ENCODE measurements around the gene AXL.
"Not testable (repeated sequence)": the region's sequence is repeated elsewhere in the genome, so short reads cannot be mapped to it uniquely, and the experiment has no call there.

The AXL gene

GRCh38 chr19:41206926-41207750 lies 11.9 kb upstream of the AXL start:
- DNase-seq (ENCODE audit: low spot score) = no peak

GRCh38 chr19:41214161-41214560 lies 4.9 kb upstream of the AXL start:
- no peak for DNase-seq (ENCODE audit: low spot score)

DNA sequence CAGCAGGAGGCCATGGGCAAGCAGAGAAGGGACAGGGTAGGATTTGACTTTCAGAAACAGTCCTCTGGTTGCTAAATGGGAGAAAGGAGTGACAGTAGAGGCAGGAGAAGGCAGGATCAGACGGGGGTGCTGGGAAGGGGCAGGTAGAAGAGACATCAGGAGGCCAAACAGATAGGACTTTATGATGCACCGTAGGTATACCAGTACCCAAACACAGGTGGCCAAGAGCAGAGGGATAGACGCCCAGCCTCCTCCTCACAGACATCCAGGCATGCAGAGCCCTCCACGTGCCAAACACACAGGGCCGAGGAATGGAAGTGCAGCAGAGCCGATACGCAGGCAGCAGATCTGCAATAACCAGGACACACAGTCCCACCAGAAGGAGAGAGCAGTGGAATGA lies 1.3 kb upstream of the AXL start:
- no peak for DNase-seq (ENCODE audit: low spot score)

- DNase-seq (ENCODE audit: low spot score) = no peak
These were observed 791 bp upstream of the AXL start for GRCh38 chr19:41218249-41218614.

GRCh38 chr19:41219924-41220567 lies 1.0 kb downstream of the AXL start:
- DNase-seq (ENCODE audit: low spot score) = no peak

DNA sequence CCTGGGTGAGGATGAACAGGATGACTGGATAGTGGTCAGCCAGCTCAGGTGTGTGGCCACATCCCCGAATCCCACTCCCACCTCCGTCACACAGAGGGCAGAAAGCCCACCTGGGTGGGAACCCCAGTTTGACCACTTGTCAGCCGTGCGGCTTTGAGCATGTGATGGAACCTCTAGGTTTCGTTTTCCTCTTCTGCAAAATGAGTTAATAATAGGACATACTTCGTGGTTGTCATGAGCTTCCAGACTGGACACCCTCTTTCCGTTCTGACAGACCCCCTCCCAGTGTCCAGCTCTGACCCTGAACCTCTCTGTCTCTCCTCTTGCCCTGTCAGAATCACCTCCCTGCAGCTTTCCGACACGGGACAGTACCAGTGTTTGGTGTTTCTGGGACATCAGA lies 1.8 kb downstream of the AXL start:
- no peak for DNase-seq (ENCODE audit: low spot score)

DNA sequence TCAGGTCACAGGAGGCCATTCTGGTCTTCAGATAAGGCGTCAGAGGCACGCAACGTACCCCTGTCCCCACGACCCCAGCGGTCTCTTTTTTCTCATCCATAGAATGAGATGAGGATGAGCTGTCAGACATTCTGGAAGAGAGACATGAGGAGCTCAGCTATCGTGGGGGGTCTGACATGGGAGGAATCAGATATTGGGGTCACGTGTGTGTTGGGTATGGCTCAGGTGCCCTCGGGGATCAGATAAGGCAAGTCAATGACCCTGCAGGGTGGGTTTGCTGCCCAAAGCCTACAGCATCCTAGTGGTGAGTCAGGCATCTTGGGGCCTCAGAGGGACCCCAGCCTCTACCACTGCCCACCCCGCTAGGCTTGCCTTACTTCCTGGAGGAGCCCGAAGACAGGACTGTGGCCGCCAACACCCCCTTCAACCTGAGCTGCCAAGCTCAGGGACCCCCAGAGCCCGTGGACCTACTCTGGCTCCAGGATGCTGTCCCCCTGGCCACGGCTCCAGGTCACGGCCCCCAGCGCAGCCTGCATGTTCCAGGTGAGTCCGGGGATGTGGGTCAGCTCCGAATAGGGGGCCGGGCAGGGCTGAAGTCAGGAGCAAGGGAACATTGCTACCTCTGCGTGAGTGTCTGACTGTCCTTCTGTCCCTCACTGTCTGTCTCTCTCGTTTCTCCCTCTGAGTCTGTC lies 2.6 kb downstream of the AXL start:
- no peak for DNase-seq (ENCODE audit: low spot score)

DNA sequence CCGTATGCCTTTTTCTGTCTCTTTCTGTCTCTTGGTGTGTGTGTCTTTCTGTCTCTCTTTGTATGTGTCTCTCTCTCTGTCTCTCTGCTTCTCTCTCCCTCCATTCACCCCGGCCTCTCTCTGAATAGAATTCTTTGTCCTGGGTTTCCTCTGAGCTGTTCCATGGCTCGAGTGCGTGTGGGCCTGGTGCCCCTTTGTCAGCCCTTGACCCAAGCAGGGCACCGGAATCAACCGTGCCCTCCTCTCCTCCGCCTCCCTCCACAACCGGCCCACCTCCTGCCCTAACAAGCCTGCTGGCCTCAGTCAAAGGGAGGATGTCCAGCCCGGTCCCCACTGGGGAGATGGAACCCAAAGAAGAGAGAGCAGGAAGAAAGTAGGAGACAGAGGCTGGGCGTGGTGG lies 3.2 kb downstream of the AXL start:
- DNase-seq (ENCODE audit: low spot score) = no peak

GRCh38 chr19:41223431-41224234 lies 4.6 kb downstream of the AXL start:
- DNase-seq (ENCODE audit: low spot score) = no peak

- DNase-seq (ENCODE audit: low spot score) = no peak
These were observed 5.6 kb downstream of the AXL start for GRCh38 chr19:41224632-41225031.

DNA sequence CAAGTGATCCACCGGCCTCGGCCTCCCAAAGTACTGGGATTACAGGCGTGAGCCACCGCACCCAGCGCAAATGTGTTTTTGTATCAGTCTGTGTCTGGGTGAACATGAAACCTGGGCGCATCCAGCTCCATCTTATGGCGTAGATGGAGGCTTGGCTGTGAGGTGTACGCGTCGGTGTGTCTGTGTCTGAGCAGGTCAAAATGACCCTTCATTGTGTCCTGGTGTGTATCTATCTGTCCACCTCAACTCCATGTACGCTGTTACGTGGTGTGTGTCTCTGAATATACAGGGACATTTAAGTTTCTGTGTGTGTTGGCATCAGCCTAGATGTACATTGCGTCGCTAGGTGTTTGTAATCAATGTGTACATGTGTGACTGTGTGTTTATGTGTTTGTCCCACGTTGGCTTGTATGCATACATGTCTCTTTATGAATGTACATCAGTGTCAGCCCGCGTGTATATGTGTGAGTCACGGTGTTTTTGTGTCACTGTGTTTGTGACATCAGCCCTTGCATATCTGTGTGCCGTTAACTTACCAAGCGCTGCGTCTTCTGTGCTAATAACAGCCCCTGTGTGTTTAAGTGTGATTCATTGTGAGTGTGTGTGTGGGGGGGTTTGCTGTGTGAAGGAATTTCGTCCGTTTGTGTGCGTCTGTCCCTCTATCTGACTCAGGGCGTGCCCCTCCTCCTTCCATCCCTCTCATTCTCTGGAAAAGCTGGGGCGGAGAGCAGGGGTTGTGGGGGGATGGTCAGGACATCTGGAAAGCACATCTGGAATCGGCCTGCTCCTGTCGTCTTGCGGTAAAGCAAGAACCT lies 6.4 kb downstream of the AXL start:
- DNase-seq (ENCODE audit: low spot score) = no peak

- no peak for DNase-seq (ENCODE audit: low spot score)
These were observed 7.2 kb downstream of the AXL start for GRCh38 chr19:41226053-41226873.

- no peak for DNase-seq (ENCODE audit: low spot score)
These were observed 7.9 kb downstream of the AXL start for GRCh38 chr19:41226874-41227390.

DNA sequence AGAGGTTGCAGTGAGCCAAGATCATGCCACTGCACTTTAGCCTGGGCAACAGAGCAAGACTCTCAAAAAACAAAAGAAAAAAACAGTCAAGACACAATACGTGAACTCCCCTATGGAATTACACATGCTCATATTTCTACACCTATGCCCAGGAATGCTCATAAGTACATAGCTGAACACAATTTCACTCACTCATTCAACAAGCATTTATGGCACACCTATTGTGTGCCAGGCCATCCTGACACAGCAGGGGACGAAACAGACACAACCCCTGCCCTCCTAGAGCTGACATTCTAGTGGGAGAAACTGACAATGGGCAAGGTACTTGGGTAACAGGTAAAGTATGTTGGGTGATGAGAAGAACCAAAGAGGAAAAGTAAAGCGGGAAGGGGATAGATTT lies 9.5 kb downstream of the AXL start:
- DNase-seq (ENCODE audit: low spot score) = no peak

DNA sequence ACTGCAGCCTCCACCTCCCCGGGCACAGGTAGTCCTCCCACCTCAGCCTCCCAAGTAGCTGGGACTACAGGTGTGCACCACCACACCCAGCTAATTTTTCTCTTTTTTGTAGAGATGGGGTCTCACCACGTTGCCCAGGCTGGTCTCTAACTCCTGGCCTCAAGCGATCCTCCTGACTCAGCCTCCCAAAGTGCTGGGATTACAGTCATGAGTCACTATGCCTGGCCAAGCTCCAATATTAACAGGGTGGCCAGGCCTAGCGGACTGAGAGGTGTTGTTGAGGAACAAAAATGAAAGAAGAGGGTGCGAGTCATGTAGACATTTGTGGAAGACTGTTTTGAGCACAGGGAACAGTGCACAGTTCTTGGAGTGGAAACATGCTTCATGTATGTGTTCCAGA lies 10.3 kb downstream of the AXL start:
- DNase-seq (ENCODE audit: low spot score) = not testable (repeated sequence)

DNA sequence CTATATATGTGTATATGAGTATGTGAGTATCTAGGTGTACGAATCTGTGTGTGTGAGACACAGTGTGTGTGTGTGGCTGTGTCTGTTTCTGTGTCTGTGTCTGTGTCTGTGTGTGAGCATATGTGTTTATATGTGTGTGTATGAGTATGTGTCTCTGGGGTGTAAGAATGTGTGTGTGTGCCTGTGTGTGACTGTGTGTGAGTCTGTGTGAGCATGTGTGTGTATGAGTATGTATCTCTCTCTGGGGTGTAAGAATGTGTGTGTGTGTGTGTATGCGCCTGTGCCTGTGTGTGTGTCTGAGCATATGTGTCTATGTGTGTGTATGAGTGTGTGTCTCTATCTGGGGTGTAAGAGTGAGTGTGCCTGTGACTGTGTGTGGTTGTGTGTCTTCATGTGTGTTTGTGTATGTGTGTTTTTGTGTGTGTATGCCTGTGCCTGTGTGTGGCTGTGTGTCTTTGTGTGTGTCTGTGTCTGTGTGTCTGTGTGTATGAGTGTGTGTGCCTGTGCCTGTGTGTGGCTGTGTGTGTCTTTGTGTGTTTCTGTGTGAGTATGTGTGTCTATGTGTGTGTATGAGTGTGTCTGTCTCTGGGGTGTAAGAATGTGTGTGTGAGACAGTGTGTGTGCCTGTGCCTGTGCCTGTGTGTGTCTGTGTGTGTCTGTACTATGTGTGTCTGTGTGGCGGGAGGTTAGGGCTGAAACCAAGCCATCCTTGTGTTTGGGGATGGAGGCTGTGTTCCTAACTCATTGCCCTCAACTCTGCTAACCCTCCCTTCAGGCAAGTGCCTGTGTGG lies 11.2 kb downstream of the AXL start:
- no peak for DNase-seq (ENCODE audit: low spot score)

GRCh38 chr19:41232686-41233085 lies 13.7 kb downstream of the AXL start:
- no peak for DNase-seq (ENCODE audit: low spot score)

DNA sequence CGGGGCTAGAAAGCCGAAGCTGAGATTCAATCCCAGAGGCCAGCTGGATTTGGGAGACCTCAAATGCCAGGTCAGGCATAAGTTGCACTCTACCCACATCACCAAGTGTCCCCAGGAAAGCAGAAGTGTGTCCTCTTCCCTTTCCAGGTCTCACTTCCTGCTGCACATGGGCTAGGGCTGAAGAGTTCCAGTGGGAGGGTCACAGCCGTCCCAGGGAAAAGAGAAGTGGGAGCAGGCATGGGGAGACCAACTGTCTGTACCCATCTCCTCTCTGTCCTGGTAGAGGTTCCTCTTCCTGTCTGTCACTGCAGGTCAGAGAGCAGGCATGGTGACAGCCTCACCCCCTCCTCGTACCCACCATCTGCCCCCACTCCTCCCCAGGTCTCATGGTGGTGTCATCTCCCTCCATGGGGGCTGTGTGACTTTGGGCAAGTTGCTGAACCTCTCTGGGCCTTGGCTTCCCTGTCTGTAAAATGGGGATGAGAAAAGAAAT lies 14.8 kb downstream of the AXL start:
- no peak for DNase-seq (ENCODE audit: low spot score)

GRCh38 chr19:41234512-41235168 lies 15.6 kb downstream of the AXL start:
- no peak for DNase-seq (ENCODE audit: low spot score)
